ENCODE data around the gene TRPC4AP. TPM values are rescaled to one million over a fixed set of nuclear protein-coding genes. Genes with fewer than 3 reads are reported as not detected.
A peak's percentile ranks its signal among the peaks of the same experiment; 100 is the strongest.

TRPC4AP gene
- total RNA-seq, 4 donors from 2014 or later: 35.2 to 50.4 (median 47.2) TPM

- H3K27me3 ChIP-seq: no peaks in the 10 kb centered on the region
- H3K27ac ChIP-seq: no peak overlapping the region
- TF ChIP-seq POLR2A (IDR thresholded peaks at IDR 0.05) (no peak), CTCF (IDR thresholded peaks at IDR 0.05) (no peak)
- intact Hi-C loops (cut with DNase I): no loop called here
- no peaks in the 10 kb centered on the region for H3K9me3 ChIP-seq
- H3K36me3 ChIP-seq: peaks cover 16 to 100% (median 41%) of the 10 kb centered on the region in 3 donors
- no peak overlapping the region for H3K4me3 ChIP-seq
- no peaks in the 10 kb centered on the region for H3K4me1 ChIP-seq
- 89 to 95% methylated on average over 7 of the region's 7 CpGs for WGBS, 2 donors
- DNase-seq: no peak
Measured at GRCh38 chr20:35121186-35121585, 28.6 kb upstream of the TRPC4AP start.

DNA sequence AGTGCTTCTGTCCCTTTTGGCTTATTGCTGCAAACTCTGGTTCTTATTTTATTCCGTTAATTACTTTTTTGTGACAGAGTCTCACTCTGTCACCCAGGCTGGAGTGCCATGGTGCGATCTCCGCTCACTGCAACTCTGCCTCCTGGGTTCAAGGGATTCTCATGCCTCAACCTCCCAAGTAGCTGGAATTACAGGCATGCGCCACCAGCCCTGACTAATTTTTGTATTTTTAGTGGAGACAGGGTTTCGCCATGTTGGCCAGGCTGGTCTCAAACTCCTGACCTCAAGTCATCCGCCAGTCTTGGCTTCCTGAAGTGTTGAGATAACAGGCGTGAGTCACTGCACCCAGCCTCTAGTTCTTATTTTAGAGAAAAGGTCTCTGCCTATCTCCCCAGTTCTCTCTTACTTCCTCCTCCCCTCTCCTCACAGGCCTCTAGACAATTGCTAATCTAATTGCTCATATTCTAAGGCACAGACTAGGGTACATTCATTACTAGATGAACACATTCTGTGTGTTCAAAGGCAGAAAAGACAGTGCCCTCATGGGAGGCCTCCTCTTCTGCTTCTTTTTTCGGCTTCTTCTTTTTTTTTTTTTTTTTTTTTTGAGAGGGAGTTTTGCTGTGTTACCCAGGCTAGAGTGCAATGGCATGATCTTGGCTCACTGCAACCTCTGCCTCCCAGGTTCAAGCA lies 27.6 kb upstream of the TRPC4AP start:
- H3K36me3 ChIP-seq: peaks cover 22 to 100% (median 47%) of the 10 kb centered on the region in 3 donors
- no peak for DNase-seq
- H3K4me1 ChIP-seq: no peaks in the 10 kb centered on the region
- TF ChIP-seq CTCF (IDR thresholded peaks at IDR 0.05) (no peak), POLR2A (IDR thresholded peaks at IDR 0.05) (no peak)
- no peaks in the 10 kb centered on the region for H3K27me3 ChIP-seq
- no peak overlapping the region for H3K4me3 ChIP-seq
- no peaks in the 10 kb centered on the region for H3K9me3 ChIP-seq
- intact Hi-C loops (cut with DNase I): no loop called here
- H3K27ac ChIP-seq: peak overlapping the region in 1 of 4 donors; percentile 16
- 79 to 86% methylated on average over 7 to 8 of the region's 8 CpGs for WGBS, 2 donors

GRCh38 chr20:35117629-35118028 lies 25.0 kb upstream of the TRPC4AP start:
- Histone ChIP-seq H3K36me3 (peaks cover 22 to 92% (median 36%) of the 10 kb centered on the region in 3 donors), H3K27ac (peak overlapping the region in 1 of 4 donors; percentile 43)

GRCh38 chr20:35117196-35117595 lies 24.6 kb upstream of the TRPC4AP start:
- Histone ChIP-seq H3K4me3 (no peak overlapping the region), H3K36me3 (peaks cover 22 to 87% (median 34%) of the 10 kb centered on the region in 3 donors), H3K9me3 (no peaks in the 10 kb centered on the region), H3K4me1 (no peaks in the 10 kb centered on the region), H3K27ac (peak overlapping the region in 1 of 4 donors; percentile 43), H3K27me3 (no peaks in the 10 kb centered on the region)
- TF ChIP-seq CTCF (IDR thresholded peaks at IDR 0.05) (no peak), POLR2A (IDR thresholded peaks at IDR 0.05) (no peak)
- intact Hi-C loops (cut with DNase I): no loop called here
- no peak for DNase-seq

More at GRCh38 chr20:35117629-35118028, 25.0 kb upstream of the TRPC4AP start:
- Histone ChIP-seq H3K4me3 (no peak overlapping the region), H3K27me3 (no peaks in the 10 kb centered on the region), H3K4me1 (no peaks in the 10 kb centered on the region), H3K9me3 (no peaks in the 10 kb centered on the region)
- no peak for DNase-seq
- intact Hi-C loops (cut with DNase I): no loop called here
- WGBS, 2 donors: 100% methylated on average over 1 of the region's 1 CpG
- TF ChIP-seq POLR2A (IDR thresholded peaks at IDR 0.05): no peak
- TF ChIP-seq CTCF (IDR thresholded peaks at IDR 0.05): no peak

- H3K36me3 ChIP-seq: peaks cover 16 to 78% (median 24%) of the 10 kb centered on the region in 3 donors
- H3K9me3 ChIP-seq: no peaks in the 10 kb centered on the region
- intact Hi-C loops (cut with DNase I): no loop called here
- peak overlapping the region in 1 of 4 donors; percentile 43 for H3K27ac ChIP-seq
- no peak overlapping the region for H3K4me3 ChIP-seq
- TF ChIP-seq CTCF (IDR thresholded peaks at IDR 0.05) (no peak), POLR2A (IDR thresholded peaks at IDR 0.05) (no peak)
- H3K27me3 ChIP-seq: no peaks in the 10 kb centered on the region
- WGBS, 2 donors: 80 to 86% methylated on average over 4 of the region's 4 CpGs
- no peaks in the 10 kb centered on the region for H3K4me1 ChIP-seq
- DNase-seq: no peak
Measured at GRCh38 chr20:35116258-35116657, 23.7 kb upstream of the TRPC4AP start.

All from esophagus squamous epithelium (tissue), 5 donors.